ENCODE data around the gene MGAT5.
A peak's percentile ranks its signal among the peaks of the same experiment; 100 is the strongest.
"Not testable (repeated sequence)": the region's sequence is repeated elsewhere in the genome, so short reads cannot be mapped to it uniquely, and the experiment has no call there.

MGAT5 gene

GRCh38 chr2:134281815-134282419 is 28.0 kb downstream of the MGAT5 start:
- no peak for DNase-seq

GRCh38 chr2:134282629-134283400 is 28.9 kb downstream of the MGAT5 start:
- no peak for DNase-seq

- peak; percentile 43 for DNase-seq
Observed at GRCh38 chr2:134283661-134284060, 29.8 kb downstream of the MGAT5 start.

- peak; percentile 49 for DNase-seq
Observed at GRCh38 chr2:134284119-134284670, 30.3 kb downstream of the MGAT5 start.

GRCh38 chr2:134287323-134287722 is 33.5 kb downstream of the MGAT5 start:
- no peak for DNase-seq

- DNase-seq: no peak
Observed at GRCh38 chr2:134288814-134289213, 34.9 kb downstream of the MGAT5 start.

- no peak for DNase-seq
Observed at GRCh38 chr2:134289225-134289624, 35.4 kb downstream of the MGAT5 start.

- DNase-seq: no peak
Observed at GRCh38 chr2:134290358-134290757, 36.5 kb downstream of the MGAT5 start.

- no peak for DNase-seq
Observed at GRCh38 chr2:134292514-134292913, 38.6 kb downstream of the MGAT5 start.

GRCh38 chr2:134293719-134294537 is 40.1 kb downstream of the MGAT5 start:
- no peak for DNase-seq

- not testable (repeated sequence) for DNase-seq
Observed at GRCh38 chr2:134294598-134294997, 40.7 kb downstream of the MGAT5 start.

GRCh38 chr2:134295441-134295840 is 41.6 kb downstream of the MGAT5 start:
- DNase-seq: no peak

GRCh38 chr2:134296301-134296700 is 42.4 kb downstream of the MGAT5 start:
- no peak for DNase-seq

GRCh38 chr2:134299334-134299733 is 45.5 kb downstream of the MGAT5 start:
- no peak for DNase-seq

GRCh38 chr2:134300585-134300984 is 46.7 kb downstream of the MGAT5 start:
- DNase-seq: no peak

GRCh38 chr2:134301099-134301927 is 47.4 kb downstream of the MGAT5 start:
- peak; percentile 29 for DNase-seq

- no peak for DNase-seq
Observed at GRCh38 chr2:134301928-134302260, 48.0 kb downstream of the MGAT5 start.

- DNase-seq: no peak
Observed at GRCh38 chr2:134304394-134305108, 50.7 kb downstream of the MGAT5 start.

- DNase-seq: no peak
Observed at GRCh38 chr2:134305109-134305491, 51.2 kb downstream of the MGAT5 start.

- no peak for DNase-seq
Observed at GRCh38 chr2:134306521-134306920, 52.6 kb downstream of the MGAT5 start.

GRCh38 chr2:134307334-134307733 is 53.5 kb downstream of the MGAT5 start:
- DNase-seq: no peak

Measured in fibroblast of upper back skin (primary cell).